Sigmoid colon (tissue), 3 donors: ENCODE results near the gene SMIM36.

Source experiments
- CTCF ChIP-seq, 4 experiments: fragments of 450-650 bp in 3 of 4; fragments of 200-600 bp in 1 of 4; IDR thresholded peaks; one replicate each; pipeline ENCODE4 v1.5.1; 2016 to 2019; ENCODE audit warnings: antibody characterized with exemption in 4 of 4, mild to moderate bottlenecking in 3 of 4, moderate library complexity in 2 of 4
- POLR2A ChIP-seq, 2 donors: fragments of 450-650 bp; IDR thresholded peaks; one replicate each; pipeline ENCODE4 v1.6.1; 2016; ENCODE audit warnings: antibody characterized with exemption in 2 of 2, mild to moderate bottlenecking in 2 of 2, moderate library complexity in 2 of 2

GRCh38 chr17:55545806-55546205 is 34.6 kb upstream of the SMIM36 start:
- TF ChIP-seq CTCF (IDR thresholded peaks at IDR 0.05) (no peak), POLR2A (IDR thresholded peaks at IDR 0.05) (no peak)
